HG02943 (cell line): ENCODE measurements around the gene KHDRBS2.
"Not testable (repeated sequence)": the region's sequence is repeated elsewhere in the genome, so short reads cannot be mapped to it uniquely, and the experiment has no call there.

Experiments used
- ATAC-seq: cut with Tn5 transposase; IDR thresholded peaks from one replicate; pipeline ENCODE4 v1.9.1; 2021; ENCODE audit warnings: mild to moderate bottlenecking, low read depth, moderate library complexity; ENCODE audit not compliant: unreplicated experiment

Gene KHDRBS2

GRCh38 chr6:61886608-61887259, 399.3 kb downstream of the KHDRBS2 start:
- no peak for ATAC-seq

GRCh38 chr6:61869632-61870400, 416.2 kb downstream of the KHDRBS2 start:
- ATAC-seq, result no peak

- no peak for ATAC-seq
Observed at GRCh38 chr6:61868507-61869080, 417.4 kb downstream of the KHDRBS2 start.

GRCh38 chr6:61867635-61868034, 418.4 kb downstream of the KHDRBS2 start:
- no peak for ATAC-seq

GRCh38 chr6:61857541-61857940, 428.5 kb downstream of the KHDRBS2 start:
- no peak for ATAC-seq

GRCh38 chr6:61841958-61842357, 444.1 kb downstream of the KHDRBS2 start:
- ATAC-seq, result no peak

GRCh38 chr6:61835237-61835636, 450.8 kb downstream of the KHDRBS2 start:
- no peak for ATAC-seq

- no peak for ATAC-seq
Observed at GRCh38 chr6:61833176-61833755, 452.8 kb downstream of the KHDRBS2 start.

- ATAC-seq, result no peak
Observed at GRCh38 chr6:61817716-61818115, 468.3 kb downstream of the KHDRBS2 start.

GRCh38 chr6:61810047-61810446, 476.0 kb downstream of the KHDRBS2 start:
- ATAC-seq, result no peak

- no peak for ATAC-seq
Observed at GRCh38 chr6:61809004-61809595, 476.9 kb downstream of the KHDRBS2 start.

- no peak for ATAC-seq
Observed at GRCh38 chr6:61787998-61788397, 498.0 kb downstream of the KHDRBS2 start.

GRCh38 chr6:61769446-61769845, 516.6 kb downstream of the KHDRBS2 start:
- not testable (repeated sequence) for ATAC-seq

GRCh38 chr6:61755739-61756138, 530.3 kb downstream of the KHDRBS2 start:
- no peak for ATAC-seq

- ATAC-seq, result no peak
Observed at GRCh38 chr6:61751986-61752385, 534.0 kb downstream of the KHDRBS2 start.

- no peak for ATAC-seq
Observed at GRCh38 chr6:61745994-61746393, 540.0 kb downstream of the KHDRBS2 start.

- ATAC-seq, result no peak
Observed at GRCh38 chr6:61711849-61712248, 574.2 kb downstream of the KHDRBS2 start.

GRCh38 chr6:61688165-61688564, 597.9 kb downstream of the KHDRBS2 start:
- no peak for ATAC-seq

GRCh38 chr6:61682562-61682961, 603.5 kb downstream of the KHDRBS2 start:
- no peak for ATAC-seq

- no peak for ATAC-seq
Observed at GRCh38 chr6:61679625-61680024, 606.4 kb downstream of the KHDRBS2 start.

- no peak for ATAC-seq
Observed at GRCh38 chr6:61675734-61676133, 610.3 kb downstream of the KHDRBS2 start.
